ENCODE data around the gene KNG1.

Gene KNG1

GRCh38 chr3:186783731-186784515 lies 66.8 kb downstream of the KNG1 start:
- peak; percentile 70 to 80 for DNase-seq (ENCODE audit: low read depth in 1 of 2, low spot score in 1 of 2)
- no peak for TF ChIP-seq SPI1 (IDR thresholded peaks at IDR 0.05; ENCODE audit: borderline replicate concordance, low read depth)
- no peak for TF ChIP-seq GABPA (IDR thresholded peaks at IDR 0.05; ENCODE audit: low read depth)
- peak; percentile 25; the same call in 1 of the 2 replicates for TF ChIP-seq POLR2AphosphoS5 (IDR thresholded peaks at IDR 0.05; ENCODE audit: low read depth)
- no peaks in the 10 kb centered on the region for H3K27me3 ChIP-seq (ENCODE audit: insufficient read depth, poor library complexity, severe bottlenecking)
- peak overlapping the region; percentile 99 for H3K27ac ChIP-seq (replicated peaks)
- H3K4me3 ChIP-seq (replicated peaks; ENCODE audit: insufficient read depth, low read length) = peak overlapping the region; percentile 89

DNA sequence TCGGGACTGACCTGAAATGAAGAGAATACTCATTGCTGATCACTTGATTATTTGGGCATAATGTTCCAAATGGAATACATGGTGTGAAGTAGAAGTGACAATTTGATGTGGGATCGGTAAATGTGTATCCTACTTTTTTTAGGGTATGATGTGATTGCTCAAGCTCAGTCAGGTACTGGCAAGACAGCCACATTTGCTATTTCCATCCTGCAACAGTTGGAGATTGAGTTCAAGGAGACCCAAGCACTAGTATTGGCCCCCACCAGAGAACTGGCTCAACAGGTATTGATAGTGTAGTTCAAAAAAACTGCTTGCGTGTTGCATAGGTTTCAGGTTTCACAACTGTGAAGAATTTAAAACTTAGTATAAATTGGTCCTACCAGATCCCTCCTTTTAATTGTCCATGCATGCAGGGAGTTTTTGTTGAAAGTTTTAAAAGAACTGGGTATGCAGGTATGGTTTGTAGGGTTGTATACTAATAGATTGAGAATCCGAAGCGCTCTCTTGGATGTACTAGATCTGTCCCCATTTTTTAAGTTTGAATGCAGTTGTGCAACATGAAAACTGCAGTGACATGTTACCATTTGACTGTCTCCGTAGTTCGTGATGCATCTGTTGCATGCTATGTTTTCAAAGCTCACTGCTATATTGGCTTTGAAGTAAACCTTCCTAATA lies 67.8 kb downstream of the KNG1 start:
- no peak; the same call in 1 of the 2 replicates for TF ChIP-seq GABPA (IDR thresholded peaks at IDR 0.05; ENCODE audit: low read depth)
- no peak for TF ChIP-seq SPI1 (IDR thresholded peaks at IDR 0.05; ENCODE audit: borderline replicate concordance, low read depth)
- no peak for TF ChIP-seq POLR2AphosphoS5 (IDR thresholded peaks at IDR 0.05; ENCODE audit: low read depth)
- TF ChIP-seq, protein P1, sequence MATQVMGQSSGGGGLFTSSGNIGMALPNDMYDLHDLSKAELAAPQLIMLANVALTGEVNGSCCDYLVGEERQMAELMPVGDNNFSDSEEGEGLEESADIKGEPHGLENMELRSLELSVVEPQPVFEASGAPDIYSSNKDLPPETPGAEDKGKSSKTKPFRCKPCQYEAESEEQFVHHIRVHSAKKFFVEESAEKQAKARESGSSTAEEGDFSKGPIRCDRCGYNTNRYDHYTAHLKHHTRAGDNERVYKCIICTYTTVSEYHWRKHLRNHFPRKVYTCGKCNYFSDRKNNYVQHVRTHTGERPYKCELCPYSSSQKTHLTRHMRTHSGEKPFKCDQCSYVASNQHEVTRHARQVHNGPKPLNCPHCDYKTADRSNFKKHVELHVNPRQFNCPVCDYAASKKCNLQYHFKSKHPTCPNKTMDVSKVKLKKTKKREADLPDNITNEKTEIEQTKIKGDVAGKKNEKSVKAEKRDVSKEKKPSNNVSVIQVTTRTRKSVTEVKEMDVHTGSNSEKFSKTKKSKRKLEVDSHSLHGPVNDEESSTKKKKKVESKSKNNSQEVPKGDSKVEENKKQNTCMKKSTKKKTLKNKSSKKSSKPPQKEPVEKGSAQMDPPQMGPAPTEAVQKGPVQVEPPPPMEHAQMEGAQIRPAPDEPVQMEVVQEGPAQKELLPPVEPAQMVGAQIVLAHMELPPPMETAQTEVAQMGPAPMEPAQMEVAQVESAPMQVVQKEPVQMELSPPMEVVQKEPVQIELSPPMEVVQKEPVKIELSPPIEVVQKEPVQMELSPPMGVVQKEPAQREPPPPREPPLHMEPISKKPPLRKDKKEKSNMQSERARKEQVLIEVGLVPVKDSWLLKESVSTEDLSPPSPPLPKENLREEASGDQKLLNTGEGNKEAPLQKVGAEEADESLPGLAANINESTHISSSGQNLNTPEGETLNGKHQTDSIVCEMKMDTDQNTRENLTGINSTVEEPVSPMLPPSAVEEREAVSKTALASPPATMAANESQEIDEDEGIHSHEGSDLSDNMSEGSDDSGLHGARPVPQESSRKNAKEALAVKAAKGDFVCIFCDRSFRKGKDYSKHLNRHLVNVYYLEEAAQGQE (IDR thresholded peaks at IDR 0.05; ENCODE audit: insufficient replicate concordance, low read depth) = no peak
- TF ChIP-seq CTCF (IDR thresholded peaks at IDR 0.05; ENCODE audit: insufficient read depth, low read length) = no peak
- H3K27me3 ChIP-seq (ENCODE audit: insufficient read depth, poor library complexity, severe bottlenecking) = no peaks in the 10 kb centered on the region
- H3K27ac ChIP-seq (replicated peaks) = peak overlapping the region; percentile 99
- DNase-seq (ENCODE audit: low read depth in 1 of 2, low spot score in 1 of 2) = no peak
- H3K4me3 ChIP-seq (replicated peaks; ENCODE audit: insufficient read depth, low read length) = peak overlapping the region; percentile 89

- H3K27ac ChIP-seq (replicated peaks) = peak overlapping the region; percentile 99
- TF ChIP-seq POLR2AphosphoS5 (IDR thresholded peaks at IDR 0.05; ENCODE audit: low read depth) = no peak
- no peak for TF ChIP-seq CTCF (IDR thresholded peaks at IDR 0.05; ENCODE audit: insufficient read depth, low read length)
- TF ChIP-seq, protein P1 (IDR thresholded peaks at IDR 0.05; ENCODE audit: insufficient replicate concordance, low read depth) = no peak
- no peak for TF ChIP-seq GABPA (IDR thresholded peaks at IDR 0.05; ENCODE audit: low read depth)
- TF ChIP-seq SPI1 (IDR thresholded peaks at IDR 0.05; ENCODE audit: borderline replicate concordance, low read depth) = no peak
- DNase-seq (ENCODE audit: low read depth in 1 of 2, low spot score in 1 of 2) = no peak
- peak overlapping the region; percentile 89 for H3K4me3 ChIP-seq (replicated peaks; ENCODE audit: insufficient read depth, low read length)
- no peaks in the 10 kb centered on the region for H3K27me3 ChIP-seq (ENCODE audit: insufficient read depth, poor library complexity, severe bottlenecking)
Observed at GRCh38 chr3:186785495-186786018, 68.4 kb downstream of the KNG1 start.

DNA sequence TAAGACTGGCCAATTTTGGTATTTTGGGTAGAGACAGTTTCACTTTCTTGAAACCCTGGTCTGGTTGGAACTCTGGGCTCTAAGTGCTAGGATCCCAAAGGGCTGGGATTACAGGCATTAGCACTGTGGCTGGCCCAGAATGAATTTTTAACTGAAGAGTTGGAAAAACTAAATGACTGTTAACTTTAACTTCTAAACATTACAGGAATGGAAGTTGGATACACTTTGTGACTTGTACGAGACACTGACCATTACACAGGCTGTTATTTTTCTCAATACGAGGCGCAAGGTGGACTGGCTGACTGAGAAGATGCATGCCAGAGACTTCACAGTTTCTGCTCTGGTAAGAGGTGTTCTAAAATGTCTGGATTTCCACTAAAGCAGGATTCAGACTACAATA lies 69.8 kb downstream of the KNG1 start:
- Histone ChIP-seq H3K4me3 (replicated peaks; ENCODE audit: insufficient read depth, low read length) (peak overlapping the region; percentile 89), H3K27me3 (ENCODE audit: insufficient read depth, poor library complexity, severe bottlenecking) (no peaks in the 10 kb centered on the region), H3K27ac (replicated peaks) (peak overlapping the region; percentile 99)
- TF ChIP-seq GABPA (IDR thresholded peaks at IDR 0.05; ENCODE audit: low read depth) (no peak), POLR2AphosphoS5 (IDR thresholded peaks at IDR 0.05; ENCODE audit: low read depth) (no peak; the same call in 1 of the 2 replicates), CTCF (IDR thresholded peaks at IDR 0.05; ENCODE audit: insufficient read depth, low read length) (no peak), SPI1 (IDR thresholded peaks at IDR 0.05; ENCODE audit: borderline replicate concordance, low read depth) (no peak)
- TF ChIP-seq, protein P1 (IDR thresholded peaks at IDR 0.05; ENCODE audit: insufficient replicate concordance, low read depth) = no peak
- no peak for DNase-seq (ENCODE audit: low read depth in 1 of 2, low spot score in 1 of 2)

Data from HL-60 (cell line).